ENCODE results near the gene SPHK1.

The SPHK1 gene

GRCh38 chr17:76407509-76407908 is 23.1 kb downstream of the SPHK1 start:
- no peak for DNase-seq (ENCODE audit: low read depth)

GRCh38 chr17:76408037-76408849 is 23.8 kb downstream of the SPHK1 start:
- peak; percentile 35 for DNase-seq (ENCODE audit: low read depth)

- DNase-seq (ENCODE audit: low read depth): no peak
Measured at GRCh38 chr17:76410328-76410965, 26.0 kb downstream of the SPHK1 start.

GRCh38 chr17:76411247-76411646 is 26.8 kb downstream of the SPHK1 start:
- no peak for DNase-seq (ENCODE audit: low read depth)

GRCh38 chr17:76414334-76415295 is 30.2 kb downstream of the SPHK1 start:
- DNase-seq (ENCODE audit: low read depth): no peak

GRCh38 chr17:76415786-76416185 is 31.4 kb downstream of the SPHK1 start:
- DNase-seq (ENCODE audit: low read depth): no peak

GRCh38 chr17:76416457-76416856 is 32.0 kb downstream of the SPHK1 start:
- no peak for DNase-seq (ENCODE audit: low read depth)

GRCh38 chr17:76416899-76417298 is 32.5 kb downstream of the SPHK1 start:
- DNase-seq (ENCODE audit: low read depth): no peak

GRCh38 chr17:76417499-76418143 is 33.2 kb downstream of the SPHK1 start:
- no peak for DNase-seq (ENCODE audit: low read depth)

- no peak for DNase-seq (ENCODE audit: low read depth)
Measured at GRCh38 chr17:76419576-76420260, 35.3 kb downstream of the SPHK1 start.

- no peak for DNase-seq (ENCODE audit: low read depth)
Measured at GRCh38 chr17:76420356-76421043, 36.1 kb downstream of the SPHK1 start.

GRCh38 chr17:76421044-76421407 is 36.6 kb downstream of the SPHK1 start:
- no peak for DNase-seq (ENCODE audit: low read depth)

- DNase-seq (ENCODE audit: low read depth): no peak
Measured at GRCh38 chr17:76422406-76422805, 38.0 kb downstream of the SPHK1 start.

GRCh38 chr17:76422860-76423259 is 38.5 kb downstream of the SPHK1 start:
- DNase-seq (ENCODE audit: low read depth): no peak

GRCh38 chr17:76426853-76427252 is 42.4 kb downstream of the SPHK1 start:
- no peak for DNase-seq (ENCODE audit: low read depth)

- DNase-seq (ENCODE audit: low read depth): no peak
Measured at GRCh38 chr17:76427501-76428231, 43.3 kb downstream of the SPHK1 start.

- no peak for DNase-seq (ENCODE audit: low read depth)
Measured at GRCh38 chr17:76428511-76428910, 44.1 kb downstream of the SPHK1 start.

- no peak for DNase-seq (ENCODE audit: low read depth)
Measured at GRCh38 chr17:76431509-76431908, 47.1 kb downstream of the SPHK1 start.

- DNase-seq (ENCODE audit: low read depth): no peak
Measured at GRCh38 chr17:76432004-76432403, 47.6 kb downstream of the SPHK1 start.

GRCh38 chr17:76432712-76433336 is 48.4 kb downstream of the SPHK1 start:
- DNase-seq (ENCODE audit: low read depth): no peak
